HUES48 (cell line): ENCODE measurements around the gene LRCH2.
A peak's percentile ranks its signal among the peaks of the same experiment; 100 is the strongest.

ENCODE experiments used
- H3K27ac ChIP-seq: one replicate; pipeline ENCODE4 v1.7.0; 2013; ENCODE audit warnings: low read depth, low read length, inconsistent platforms
- H3K27me3 ChIP-seq: 2 replicates; pipeline ENCODE4 v1.6.1; 2013; ENCODE audit warnings: mild to moderate bottlenecking, low read length; ENCODE audit not compliant: control insufficient read depth, insufficient read depth
- H3K36me3 ChIP-seq: 2 replicates; pipeline ENCODE4 v1.6.1; 2013; ENCODE audit warnings: low read length; ENCODE audit not compliant: control insufficient read depth, insufficient read depth
- H3K4me1 ChIP-seq: 2 replicates; pipeline ENCODE4 v1.6.1; 2013; ENCODE audit warnings: mild to moderate bottlenecking, low read length; ENCODE audit not compliant: control insufficient read depth, insufficient read depth
- H3K4me3 ChIP-seq: 2 replicates; pipeline ENCODE4 v1.5.1; 2013; ENCODE audit warnings: mild to moderate bottlenecking, low read depth, low read length
- H3K9ac ChIP-seq: 2 replicates; pipeline ENCODE4 v1.6.1; 2013; ENCODE audit warnings: mild to moderate bottlenecking, low read depth, low read length, moderate library complexity
- H3K9me3 ChIP-seq: 2 replicates; pipeline ENCODE4 v1.6.1; 2013; ENCODE audit warnings: low read length; ENCODE audit not compliant: control insufficient read depth, insufficient read depth

Gene LRCH2

GRCh38 chrX:115204040-115204439, 29.9 kb downstream of the LRCH2 start:
- Histone ChIP-seq H3K27ac (no peak overlapping the region), H3K9me3 (peaks cover 28% of the 10 kb centered on the region), H3K9ac (no peak overlapping the region), H3K27me3 (no peaks in the 10 kb centered on the region), H3K4me3 (no peak overlapping the region), H3K4me1 (no peaks in the 10 kb centered on the region), H3K36me3 (no peaks in the 10 kb centered on the region)

DNA sequence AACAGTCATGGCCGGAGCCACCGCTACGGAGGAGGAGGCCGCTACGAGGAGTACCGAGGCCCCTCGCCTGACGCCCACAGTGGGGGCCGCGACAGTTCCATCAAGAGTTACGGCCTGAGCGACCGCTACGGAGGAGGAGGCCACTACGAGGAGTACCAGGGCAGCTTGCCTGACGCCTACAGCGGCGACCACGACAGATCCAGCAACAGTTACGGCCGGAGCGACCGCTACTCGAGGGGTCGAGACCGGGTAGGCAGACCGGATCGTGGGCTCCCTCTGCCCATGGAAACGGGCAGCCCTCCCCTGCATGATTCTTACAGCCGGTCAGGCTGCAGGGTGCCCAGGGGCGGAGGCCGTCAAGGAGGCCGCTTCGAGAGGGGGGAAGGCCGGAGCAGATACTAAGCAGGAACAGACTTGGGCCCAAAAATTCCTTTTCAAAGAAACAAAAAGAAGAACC, 41.6 kb downstream of the LRCH2 start:
- Histone ChIP-seq H3K9ac (no peak overlapping the region), H3K4me1 (no peaks in the 10 kb centered on the region), H3K27me3 (no peaks in the 10 kb centered on the region; the same call in 1 of the 2 replicates), H3K36me3 (no peaks in the 10 kb centered on the region), H3K4me3 (no peak overlapping the region), H3K9me3 (0 out of 2 replicates have a peak, but pooled peaks cover 2% of the 10 kb centered on the region), H3K27ac (no peak overlapping the region)

DNA sequence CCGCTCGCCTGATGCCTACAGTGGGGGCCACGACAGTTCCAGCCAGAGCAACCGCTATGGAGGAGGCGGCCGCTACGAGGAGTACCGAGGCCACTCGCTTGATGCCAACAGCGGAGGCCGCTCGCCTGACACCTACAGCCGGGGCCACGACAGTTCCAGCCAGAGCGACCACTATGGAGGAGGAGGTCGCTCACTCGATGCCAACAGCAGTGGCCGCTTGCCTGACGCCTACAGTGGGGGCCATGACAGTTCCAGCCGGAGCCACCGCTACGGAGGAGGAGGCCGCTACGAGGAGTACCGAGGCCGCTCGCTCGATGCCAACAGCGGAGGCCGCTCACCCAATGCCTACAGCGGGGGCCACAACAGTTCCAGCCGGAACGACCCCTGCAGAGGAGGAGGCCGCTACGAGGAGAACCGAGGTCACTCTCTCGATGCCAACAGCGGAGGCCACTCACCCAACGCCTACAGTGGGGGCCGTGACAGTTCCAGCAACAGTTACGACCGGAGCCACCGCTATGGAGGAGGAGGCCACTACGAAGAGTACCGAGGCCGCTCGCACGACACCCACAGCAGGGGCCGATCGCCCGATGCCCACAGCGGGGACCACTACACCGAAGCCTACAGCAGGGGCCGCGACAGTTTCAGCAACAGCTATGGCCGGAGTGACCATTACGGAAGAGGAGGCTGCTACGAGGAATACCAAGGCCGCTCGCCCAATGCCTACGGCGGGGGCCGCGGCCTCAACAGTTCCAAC, 42.2 kb downstream of the LRCH2 start:
- Histone ChIP-seq H3K9me3 (0 out of 2 replicates have a peak, but pooled peaks cover 2% of the 10 kb centered on the region), H3K27me3 (no peaks in the 10 kb centered on the region; the same call in 1 of the 2 replicates), H3K27ac (no peak overlapping the region), H3K4me1 (no peaks in the 10 kb centered on the region), H3K36me3 (no peaks in the 10 kb centered on the region), H3K9ac (no peak overlapping the region), H3K4me3 (no peak overlapping the region)

- H3K27me3 ChIP-seq, result no peaks in the 10 kb centered on the region; the same call in 1 of the 2 replicates
- H3K27ac ChIP-seq, result no peak overlapping the region
Observed at GRCh38 chrX:115190636-115191489, 43.0 kb downstream of the LRCH2 start.

DNA sequence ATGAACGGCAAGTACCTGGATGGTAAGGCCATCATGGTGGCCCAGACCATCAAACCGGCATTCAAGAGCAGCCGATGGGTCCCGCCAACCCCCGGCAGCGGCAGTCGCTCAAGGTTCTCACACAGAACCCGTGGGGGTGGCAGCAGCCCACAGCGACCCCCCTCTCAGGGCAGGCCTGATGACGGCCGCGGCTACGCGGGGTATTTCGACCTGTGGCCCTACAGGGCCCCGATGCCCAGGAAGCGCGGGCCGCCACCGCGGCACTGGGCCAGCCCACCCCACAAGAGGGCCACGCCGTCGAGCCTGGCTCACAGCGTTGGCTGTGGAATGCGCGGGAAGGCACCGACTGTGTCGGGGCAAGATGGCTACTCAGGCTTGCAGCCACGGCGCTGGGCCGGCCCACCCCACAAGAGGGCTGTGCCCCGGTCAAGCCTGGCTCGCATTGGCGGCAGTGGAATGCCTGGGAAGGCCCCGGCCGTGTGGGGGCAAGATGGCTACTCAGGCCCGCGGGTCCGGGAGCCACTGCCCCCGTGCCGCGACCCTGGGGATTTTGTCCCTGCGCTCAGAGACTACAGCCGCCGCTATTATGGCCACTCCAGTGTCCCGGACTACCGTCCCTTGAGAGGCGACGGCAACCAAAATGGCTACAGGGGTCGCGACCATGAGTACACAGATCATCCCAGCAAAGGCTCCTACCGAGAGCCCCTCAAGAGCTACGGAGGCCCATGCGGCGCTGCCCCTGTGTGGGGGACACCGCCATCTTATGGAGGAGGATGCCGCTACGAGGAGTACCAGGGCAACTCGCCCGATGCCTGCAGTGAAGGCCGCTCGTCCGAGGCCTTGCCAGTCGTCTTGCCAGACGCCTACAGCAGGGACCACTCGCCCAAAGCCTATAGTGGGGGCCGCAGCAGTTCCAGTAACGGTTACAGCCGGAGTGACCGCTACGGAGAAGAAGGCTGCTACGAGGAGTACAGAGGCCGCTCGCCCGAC, 44.0 kb downstream of the LRCH2 start:
- Histone ChIP-seq H3K4me3 (no peak overlapping the region), H3K27me3 (no peaks in the 10 kb centered on the region; the same call in 1 of the 2 replicates), H3K36me3 (no peaks in the 10 kb centered on the region), H3K9ac (no peak overlapping the region), H3K9me3 (0 out of 2 replicates have a peak, but pooled peaks cover 2% of the 10 kb centered on the region), H3K27ac (no peak overlapping the region), H3K4me1 (no peaks in the 10 kb centered on the region)

More at GRCh38 chrX:115190636-115191489, 43.0 kb downstream of the LRCH2 start:
- Histone ChIP-seq H3K9me3 (0 out of 2 replicates have a peak, but pooled peaks cover 2% of the 10 kb centered on the region), H3K4me1 (no peaks in the 10 kb centered on the region), H3K9ac (no peak overlapping the region), H3K36me3 (no peaks in the 10 kb centered on the region), H3K4me3 (no peak overlapping the region)

- Histone ChIP-seq H3K4me1 (no peaks in the 10 kb centered on the region), H3K27ac (no peak within 1 kb of the TSS), H3K27me3 (no peaks in the 10 kb centered on the region; the same call in 1 of the 2 replicates), H3K4me3 (no peak within 1 kb of the TSS), H3K36me3 (no peaks in the 10 kb centered on the region), H3K9ac (no peak within 1 kb of the TSS), H3K9me3 (0 out of 2 replicates have a peak, but pooled peaks cover 2% of the 10 kb centered on the region)
Observed at GRCh38 chrX:115189110-115189509, 44.8 kb downstream of the LRCH2 start, which contains the start of gene RBMXL3. TSS of gene RBMXL3 (plus strand) at chrX:115189410. CDS start at chrX:115189442, 32 bp downstream.

- no peaks in the 10 kb centered on the region; the same call in 1 of the 2 replicates for H3K27me3 ChIP-seq
- H3K4me3 ChIP-seq, result no peak overlapping the region
- no peak overlapping the region for H3K9ac ChIP-seq
- H3K36me3 ChIP-seq, result no peaks in the 10 kb centered on the region
- peaks cover 8% of the 10 kb centered on the region for H3K4me1 ChIP-seq
- H3K27ac ChIP-seq, result no peak overlapping the region
- H3K9me3 ChIP-seq, result no peaks in the 10 kb centered on the region
Observed at GRCh38 chrX:115183980-115184379, 49.9 kb downstream of the LRCH2 start.

DNA sequence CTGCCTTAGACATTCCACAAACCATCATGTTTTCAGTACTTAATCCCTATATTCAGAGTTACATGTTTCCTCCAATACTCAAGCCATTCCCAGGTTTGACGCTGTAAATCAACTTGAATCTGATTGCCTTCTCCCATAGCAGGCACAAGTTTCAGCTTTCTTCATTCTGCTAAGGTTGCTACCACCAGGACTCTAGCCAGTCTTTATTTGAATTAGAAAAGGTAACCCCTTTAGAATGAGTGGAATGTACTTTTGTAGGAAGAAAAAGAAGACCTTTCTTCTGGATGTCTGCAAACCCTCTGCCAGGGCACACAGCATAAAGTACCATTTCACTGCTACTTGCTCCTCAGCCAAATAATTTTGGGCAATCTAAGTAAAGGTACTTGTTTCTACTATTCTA, 55.4 kb downstream of the LRCH2 start:
- Histone ChIP-seq H3K4me1 (peaks cover 21% of the 10 kb centered on the region), H3K36me3 (no peaks in the 10 kb centered on the region), H3K9me3 (no peaks in the 10 kb centered on the region), H3K27ac (peak overlapping the region; percentile 12), H3K4me3 (peak overlapping the region; percentile 37; the same call in 1 of the 2 replicates), H3K27me3 (no peaks in the 10 kb centered on the region; the same call in 1 of the 2 replicates), H3K9ac (no peak overlapping the region)

GRCh38 chrX:115177932-115178331, 56.0 kb downstream of the LRCH2 start:
- peak overlapping the region; percentile 37; the same call in 1 of the 2 replicates for H3K4me3 ChIP-seq
- H3K4me1 ChIP-seq, result peaks cover 23% of the 10 kb centered on the region
- H3K9ac ChIP-seq, result no peak overlapping the region
- H3K9me3 ChIP-seq, result no peaks in the 10 kb centered on the region
- no peaks in the 10 kb centered on the region; the same call in 1 of the 2 replicates for H3K27me3 ChIP-seq
- no peak overlapping the region for H3K27ac ChIP-seq
- H3K36me3 ChIP-seq, result no peaks in the 10 kb centered on the region

DNA sequence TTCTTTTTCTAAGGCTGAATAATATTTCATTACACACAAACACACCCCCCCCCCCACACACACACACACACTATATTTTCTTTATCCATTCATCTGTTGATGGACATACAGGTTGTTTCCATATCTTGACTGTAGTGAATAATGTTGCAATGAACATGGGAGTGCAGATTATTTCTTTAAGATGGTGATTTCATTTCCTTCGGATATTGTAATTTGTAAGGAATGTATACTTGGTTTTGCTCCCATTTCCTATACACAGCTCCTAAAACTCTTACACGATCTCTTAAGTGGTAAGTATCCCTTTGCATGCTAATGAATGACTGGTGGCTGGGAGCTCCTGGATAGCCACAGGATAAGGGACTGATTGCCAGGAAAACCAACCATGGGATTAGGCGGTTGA, 59.3 kb downstream of the LRCH2 start:
- Histone ChIP-seq H3K9me3 (no peaks in the 10 kb centered on the region), H3K27ac (no peak overlapping the region), H3K4me1 (peaks cover 18% of the 10 kb centered on the region), H3K4me3 (no peak overlapping the region), H3K9ac (no peak overlapping the region), H3K27me3 (no peaks in the 10 kb centered on the region; the same call in 1 of the 2 replicates), H3K36me3 (0 out of 2 replicates have a peak, but pooled peaks cover 4% of the 10 kb centered on the region)
